Natural killer cell (primary cell): ENCODE measurements around the gene FHIT. TPM values are rescaled to one million over a fixed set of nuclear protein-coding genes. Genes with fewer than 3 reads are reported as not detected.

ENCODE experiments used
- ATAC-seq, 3 donors: fragments of 150-1000 bp in 2 of 3; fragments of 200-7000 bp in 1 of 3; cut with Tn5 transposase; 1 replicate in 1 of 3; 2 replicates in 2 of 3; pipeline ENCODE4 v1.10.0; 2021; ENCODE audit warnings: mild to moderate bottlenecking in 2 of 3, moderate library complexity in 2 of 3
- DNase-seq, 2 donors: peaks; one replicate each; pipeline versions ENCODE4 v3.0.0 to v3.0.0-alpha.2; 2013 to 2021; ENCODE audit warnings: mixed read lengths in 1 of 2
- H3K27ac ChIP-seq: one replicate; pipeline ENCODE4 v1.5.1; 2013; ENCODE audit warnings: mild to moderate bottlenecking, low read length
- H3K27me3 ChIP-seq: one replicate; pipeline ENCODE4 v1.6.1; 2013; ENCODE audit warnings: low read length; ENCODE audit not compliant: control insufficient read depth, insufficient read depth
- H3K36me3 ChIP-seq: one replicate; pipeline ENCODE4 v1.6.1; 2013; ENCODE audit warnings: low read length; ENCODE audit not compliant: control insufficient read depth, insufficient read depth
- H3K4me1 ChIP-seq: one replicate; pipeline ENCODE4 v1.6.1; 2013; ENCODE audit warnings: low read length; ENCODE audit not compliant: control insufficient read depth, insufficient read depth
- H3K4me3 ChIP-seq: one replicate; pipeline ENCODE4 v1.5.1; 2013; ENCODE audit warnings: low read length
- H3K9me3 ChIP-seq: one replicate; pipeline ENCODE4 v1.6.1; 2013; ENCODE audit warnings: low read length; ENCODE audit not compliant: control insufficient read depth, insufficient read depth
- H3K27ac Mint-ChIP-seq, 2 donors: one replicate each; pipeline ENCODE4 v1.8.0; 2022; ENCODE audit warnings: mild to moderate bottlenecking in 2 of 2, mixed read lengths in 2 of 2, moderate library complexity in 1 of 2
- H3K27me3 Mint-ChIP-seq, 2 donors: one replicate each; pipeline ENCODE4 v1.8.0; 2022; ENCODE audit warnings: low read depth in 2 of 2, mixed read lengths in 2 of 2
- H3K36me3 Mint-ChIP-seq: one replicate; pipeline ENCODE4 v1.8.0; 2022; ENCODE audit warnings: mixed read lengths
- H3K4me1 Mint-ChIP-seq, 2 donors: one replicate each; pipeline ENCODE4 v1.8.0; 2022; ENCODE audit warnings: mixed read lengths in 2 of 2
- H3K4me3 Mint-ChIP-seq: one replicate; pipeline ENCODE4 v1.8.0; 2022; ENCODE audit warnings: mild to moderate bottlenecking, moderate library complexity, mixed read lengths
- H3K9me3 Mint-ChIP-seq, 2 donors: one replicate each; pipeline ENCODE4 v1.8.0; 2022; ENCODE audit warnings: mixed read lengths in 2 of 2
- CTCF ChIP-seq: fragments of 200-600 bp; IDR thresholded peaks from one replicate; pipeline ENCODE4 v1.8.0; 2022; ENCODE audit warnings: antibody characterized with exemption
- WGBS: methylation state at CpG from one replicate; pipeline ENCODE4 v1.1.7; 2013; ENCODE audit warnings: missing lambda C conversion rate; ENCODE audit not compliant: insufficient coverage; 5-methylcytosine and 5-hydroxymethylcytosine counted together
- intact Hi-C: fragments of 100-400 bp; cut with micrococcal nuclease; formaldehyde crosslinking; loops from one replicate; pipeline ENCODE4 v1.14.2; 2022
- total RNA-seq, 4 donors: library from RNA; stranded (reverse); fragments of 120-200 nt in 1 of 4; gene quantifications; one replicate each; pipeline versions ENCODE4 v1.2.3 to v1.2.4, GENCODE V29; 2013 to 2022

The FHIT gene
- total RNA-seq, 3 donors from 2014 or later (not counting 1 experiment from before 2014, with no cell fraction given), result 2.7 to 6.1 (median 3.3) TPM

GRCh38 chr3:60030982-60031381 lies 1220.3 kb downstream of the FHIT start:
- H3K4me3 ChIP-seq, result no peak overlapping the region
- ATAC-seq, result no peak

GRCh38 chr3:60028233-60028632 lies 1223.0 kb downstream of the FHIT start:
- TF ChIP-seq CTCF, result no peak
- WGBS, result 72% methylated on average over 2 of the region's 2 CpGs
- peaks cover 5 to 19% of the 10 kb centered on the region in 2 donors for H3K4me1 Mint-ChIP-seq
- intact Hi-C loops, result no loop called here
- DNase-seq (no peak), ATAC-seq (no peak)
- H3K36me3 Mint-ChIP-seq, result no peaks in the 10 kb centered on the region
- Histone ChIP-seq H3K27me3 (no peaks in the 10 kb centered on the region), H3K27ac (no peak overlapping the region), H3K36me3 (no peaks in the 10 kb centered on the region), H3K4me3 (no peak overlapping the region), H3K9me3 (no peaks in the 10 kb centered on the region), H3K4me1 (no peaks in the 10 kb centered on the region)
- no peak overlapping the region for H3K4me3 Mint-ChIP-seq
- no peaks in the 10 kb centered on the region for H3K27me3 Mint-ChIP-seq
- no peaks in the 10 kb centered on the region for H3K9me3 Mint-ChIP-seq
- H3K27ac Mint-ChIP-seq, result no peak overlapping the region

More at GRCh38 chr3:60030982-60031381, 1220.3 kb downstream of the FHIT start:
- no peak overlapping the region for H3K27ac Mint-ChIP-seq
- H3K9me3 Mint-ChIP-seq, result no peaks in the 10 kb centered on the region
- H3K4me3 Mint-ChIP-seq, result no peak overlapping the region
- 68% methylated on average over 1 of the region's 1 CpG for WGBS
- no peaks in the 10 kb centered on the region for H3K9me3 ChIP-seq
- peaks cover 5 to 11% of the 10 kb centered on the region in 2 donors for H3K4me1 Mint-ChIP-seq
- no peaks in the 10 kb centered on the region for H3K4me1 ChIP-seq
- no peaks in the 10 kb centered on the region for H3K36me3 Mint-ChIP-seq
- no peak for TF ChIP-seq CTCF
- DNase-seq, result no peak
- no peaks in the 10 kb centered on the region for H3K36me3 ChIP-seq
- no peaks in the 10 kb centered on the region for H3K27me3 Mint-ChIP-seq
- H3K27me3 ChIP-seq, result no peaks in the 10 kb centered on the region
- no peak overlapping the region for H3K27ac ChIP-seq
- intact Hi-C loops, result no loop called here

GRCh38 chr3:60027335-60027734 lies 1223.9 kb downstream of the FHIT start:
- no peaks in the 10 kb centered on the region for H3K9me3 ChIP-seq
- H3K4me1 ChIP-seq, result no peaks in the 10 kb centered on the region
- Mint-ChIP-seq H3K27ac (no peak overlapping the region), H3K4me1 (peaks cover 5 to 25% of the 10 kb centered on the region in 2 donors), H3K9me3 (no peaks in the 10 kb centered on the region), H3K4me3 (peak overlapping the region; percentile 45), H3K36me3 (no peaks in the 10 kb centered on the region), H3K27me3 (no peaks in the 10 kb centered on the region)
- peak in 1 of 3 donors; percentile 46 for ATAC-seq
- DNase-seq, result no peak
- H3K27me3 ChIP-seq, result no peaks in the 10 kb centered on the region
- WGBS, result 50% methylated on average over 5 of the region's 7 CpGs
- intact Hi-C loops, result no loop called here
- no peaks in the 10 kb centered on the region for H3K36me3 ChIP-seq
- no peak overlapping the region for H3K4me3 ChIP-seq
- TF ChIP-seq CTCF, result no peak
- no peak overlapping the region for H3K27ac ChIP-seq
